Stomach (tissue), 9 donors: ENCODE results near the gene TLNRD1. TPM values are rescaled to one million over a fixed set of nuclear protein-coding genes. Genes with fewer than 3 reads are reported as not detected.
"Not testable (repeated sequence)": the region's sequence is repeated elsewhere in the genome, so short reads cannot be mapped to it uniquely, and the experiment has no call there.

ENCODE experiments used
- DNase-seq, 2 donors: peaks; one replicate each; pipeline versions ENCODE4 v3.0.0 to v3.0.0-alpha.2; 2013 to 2019
- H3K27ac ChIP-seq, 5 donors: fragments of 200-600 bp in 4 of 5; sonication (generic) in 4 of 5; one replicate each; pipeline ENCODE4 v1.5.1; 2013 to 2019; ENCODE audit warnings: mild to moderate bottlenecking in 1 of 5, moderate library complexity in 1 of 5
- H3K27me3 ChIP-seq, 3 donors: fragments of 200-600 bp; sonication (generic); one replicate each; pipeline ENCODE4 v1.5.1; 2017 to 2019; ENCODE audit warnings: mixed run types in 1 of 3
- H3K36me3 ChIP-seq, 4 donors: fragments of 200-600 bp; sonication (generic); 1 replicate in 3 of 4; 2 replicates in 1 of 4; pipeline ENCODE4 v1.5.1; 2016 to 2019
- H3K4me1 ChIP-seq, 4 donors: fragments of 200-600 bp; sonication (generic); one replicate each; pipeline ENCODE4 v1.5.1; 2016 to 2019
- H3K4me3 ChIP-seq, 4 donors: fragments of 200-600 bp; sonication (generic) in 3 of 4; one replicate each; pipeline ENCODE4 v1.5.1; 2016 to 2019; ENCODE audit warnings: mild to moderate bottlenecking in 1 of 4
- H3K9me3 ChIP-seq, 4 donors: fragments of 200-600 bp; sonication (generic); one replicate each; pipeline ENCODE4 v1.5.1; 2016 to 2019
- EP300 ChIP-seq: sonication (generic); formaldehyde crosslinking; IDR thresholded peaks from one replicate; pipeline ENCODE4 v1.6.1; 2017; ENCODE audit warnings: antibody characterized with exemption
- POLR2A ChIP-seq, 4 donors: fragments of 450-650 bp; IDR thresholded peaks; one replicate each; pipeline ENCODE4 v1.6.1; 2016; ENCODE audit warnings: antibody characterized with exemption in 4 of 4, control low read depth in 2 of 4, mild to moderate bottlenecking in 1 of 4, moderate library complexity in 1 of 4
- POLR2AphosphoS5 ChIP-seq, 3 donors: sonication (generic); formaldehyde crosslinking; IDR thresholded peaks; one replicate each; pipeline ENCODE4 v1.6.1; 2016; ENCODE audit warnings: antibody characterized with exemption in 3 of 3
- WGBS, 5 donors: extraction: QIAGEN DNeasy Blood & Tissue Kit in 3 of 5; methylation state at CpG; one replicate each; pipeline versions ENCODE4 v1.1.5 to v1.1.7; 2013 to 2018; 5-methylcytosine and 5-hydroxymethylcytosine counted together
- intact Hi-C: fragments of 100-400 bp; cut with DNase I; formaldehyde crosslinking; loops from one replicate; pipeline ENCODE4 v1.15.1; 2023; ENCODE audit warnings: low total_unique reads
- polyA plus RNA-seq, 3 donors: library from polyadenylated mRNA; stranded (reverse); fragments of 200-250 nt; gene quantifications; one replicate each; pipeline ENCODE4 v1.2.3, GENCODE V29; 2013
- total RNA-seq, 5 donors: library from RNA; depleted of rRNA; stranded (reverse); fragments of >200 nt; gene quantifications; one replicate each; pipeline versions ENCODE4 v1.1.0 to v1.2.3, GENCODE V29; 2014 to 2016
- TF ChIP-seq, protein P1 (sequence below), 7 experiments: fragments of 450-650 bp in 4 of 7; fragments of 200-600 bp in 3 of 7; sonication (generic) in 3 of 7; IDR thresholded peaks; one replicate each; pipeline ENCODE4 v1.5.1; 2016 to 2019; ENCODE audit warnings: antibody characterized with exemption in 7 of 7, control low read depth in 2 of 7, mild to moderate bottlenecking in 1 of 7
- donor health status: healthy with polysubstance abuse.
- donor health status: Bipolar disorder and iron deficiency.
- donor health status: healthy.

Gene TLNRD1
- total and polyA plus RNA-seq, 8 donors, result 1.8 to 88.3 (median 10.0) TPM

DNA sequence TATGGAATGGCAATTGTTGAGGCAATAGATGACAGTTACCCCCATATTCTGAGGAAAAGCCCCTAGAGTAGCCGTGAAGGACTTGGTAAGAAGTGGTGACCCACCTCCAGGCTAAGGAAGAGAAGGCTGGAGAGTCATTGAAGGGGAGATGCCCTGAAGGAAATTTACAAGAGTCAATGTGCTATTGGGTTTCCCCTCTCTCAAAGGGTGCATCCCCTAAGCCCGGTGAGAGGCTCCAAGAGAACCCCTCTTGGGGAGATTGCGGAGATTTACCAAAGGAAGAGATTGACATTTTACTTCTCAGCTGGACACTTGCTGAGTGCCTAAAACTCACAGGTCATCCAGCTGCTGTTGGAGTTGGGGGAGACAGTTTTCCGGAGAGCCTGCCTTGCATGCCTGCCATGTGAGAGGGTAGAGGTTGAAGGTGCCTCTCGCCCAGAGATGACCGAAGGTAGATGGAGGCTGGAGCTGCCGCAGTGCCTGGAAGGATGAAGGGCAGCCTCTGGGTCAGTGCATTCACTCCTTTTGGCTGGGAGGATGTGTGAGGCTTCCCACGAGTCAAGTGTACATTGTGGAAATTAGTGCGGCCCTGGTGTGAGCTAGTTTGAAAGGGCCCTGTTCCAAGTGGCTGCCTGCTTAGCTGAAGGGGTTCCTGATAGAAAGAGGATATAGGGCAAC lies 41.8 kb upstream of the TLNRD1 start:
- Histone ChIP-seq H3K4me3 (no peak overlapping the region), H3K36me3 (peaks cover 0 to 18% (median 18%) of the 10 kb centered on the region in 4 donors), H3K4me1 (peaks cover 0 to 3% (median 0%) of the 10 kb centered on the region in 4 donors), H3K9me3 (no peaks in the 10 kb centered on the region), H3K27me3 (no peaks in the 10 kb centered on the region), H3K27ac (no peak overlapping the region)
- WGBS, 5 donors, result 93 to 98% (median 98%) methylated on average over 9 of the region's 9 CpGs
- no peak for DNase-seq
- TF ChIP-seq EP300 (no peak), POLR2A (IDR thresholded peaks at IDR 0.05) (no peak), POLR2AphosphoS5 (IDR thresholded peaks at IDR 0.05) (no peak)
- TF ChIP-seq, protein P1, sequence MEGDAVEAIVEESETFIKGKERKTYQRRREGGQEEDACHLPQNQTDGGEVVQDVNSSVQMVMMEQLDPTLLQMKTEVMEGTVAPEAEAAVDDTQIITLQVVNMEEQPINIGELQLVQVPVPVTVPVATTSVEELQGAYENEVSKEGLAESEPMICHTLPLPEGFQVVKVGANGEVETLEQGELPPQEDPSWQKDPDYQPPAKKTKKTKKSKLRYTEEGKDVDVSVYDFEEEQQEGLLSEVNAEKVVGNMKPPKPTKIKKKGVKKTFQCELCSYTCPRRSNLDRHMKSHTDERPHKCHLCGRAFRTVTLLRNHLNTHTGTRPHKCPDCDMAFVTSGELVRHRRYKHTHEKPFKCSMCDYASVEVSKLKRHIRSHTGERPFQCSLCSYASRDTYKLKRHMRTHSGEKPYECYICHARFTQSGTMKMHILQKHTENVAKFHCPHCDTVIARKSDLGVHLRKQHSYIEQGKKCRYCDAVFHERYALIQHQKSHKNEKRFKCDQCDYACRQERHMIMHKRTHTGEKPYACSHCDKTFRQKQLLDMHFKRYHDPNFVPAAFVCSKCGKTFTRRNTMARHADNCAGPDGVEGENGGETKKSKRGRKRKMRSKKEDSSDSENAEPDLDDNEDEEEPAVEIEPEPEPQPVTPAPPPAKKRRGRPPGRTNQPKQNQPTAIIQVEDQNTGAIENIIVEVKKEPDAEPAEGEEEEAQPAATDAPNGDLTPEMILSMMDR (IDR thresholded peaks at IDR 0.05), result no peak
- intact Hi-C loops, result no loop called here

DNA sequence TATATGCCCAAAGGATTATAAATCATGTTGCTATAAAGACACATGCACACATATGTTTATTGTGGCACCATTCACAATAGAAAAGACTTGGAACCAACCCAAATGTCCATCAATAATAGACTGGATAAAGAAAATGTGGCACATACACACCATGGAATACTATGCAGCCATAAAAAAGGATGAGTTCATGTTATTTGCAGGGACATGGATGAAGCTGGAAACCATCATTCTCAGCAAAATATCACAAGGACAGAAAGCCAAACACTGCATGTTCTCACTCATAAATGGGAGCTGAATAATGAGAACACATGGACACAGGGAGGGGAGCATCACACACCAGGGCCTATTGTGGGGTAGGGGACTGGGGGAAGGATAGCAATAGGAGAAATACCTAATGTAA lies 35.3 kb upstream of the TLNRD1 start:
- H3K9me3 ChIP-seq, DNase-seq, H3K4me1 ChIP-seq, H3K4me3 ChIP-seq, H3K27ac ChIP-seq, H3K27me3 ChIP-seq: not testable (repeated sequence)
- intact Hi-C loops, result loop anchor here (5.0 to 10.0 kb wide), 3 partner anchors 181 to 508 kb away; no protein-coding TSS in a partner anchor
- H3K36me3 ChIP-seq, result peaks cover 0 to 27% (median 26%) of the 10 kb centered on the region in 4 donors

DNA sequence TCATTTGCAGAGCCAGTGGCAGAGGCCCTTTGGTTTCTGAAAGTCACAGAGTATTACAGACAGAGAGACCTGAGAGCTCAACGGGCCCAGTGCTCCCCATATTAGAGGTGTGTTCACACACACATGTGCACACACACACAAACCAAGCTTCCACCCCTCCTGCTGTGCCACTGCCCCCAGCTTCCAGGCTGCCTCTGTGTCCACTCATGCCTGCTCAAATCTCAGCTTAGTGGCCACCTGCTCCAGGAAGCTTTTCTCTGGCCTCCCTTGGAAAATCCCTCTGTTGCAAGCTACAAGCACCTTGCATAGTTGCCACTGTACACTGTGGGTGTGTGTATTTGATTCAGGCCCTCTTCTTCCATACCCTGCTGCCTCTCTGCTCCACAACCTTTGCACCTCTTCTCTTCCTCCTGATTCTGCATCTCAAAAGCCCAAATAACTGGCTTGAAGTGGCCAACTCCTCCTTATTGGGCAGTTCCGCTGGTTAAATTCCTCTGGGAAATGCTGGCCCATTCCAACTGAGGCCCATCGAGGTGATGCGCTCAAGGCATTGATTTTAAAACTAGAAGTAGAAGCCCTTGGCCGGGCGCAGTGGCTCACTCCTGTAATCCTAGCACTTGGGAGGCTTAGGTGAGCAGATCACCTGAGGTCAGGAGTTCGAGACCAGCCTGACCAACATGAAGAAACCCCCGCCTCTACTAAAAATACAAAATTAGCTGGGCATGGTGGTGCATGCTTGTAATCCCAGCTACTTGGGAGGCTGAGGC lies 34.1 kb upstream of the TLNRD1 start:
- 92 to 96% (median 94%) methylated on average over 8 of the region's 8 CpGs for WGBS, 5 donors
- DNase-seq, result no peak

DNA sequence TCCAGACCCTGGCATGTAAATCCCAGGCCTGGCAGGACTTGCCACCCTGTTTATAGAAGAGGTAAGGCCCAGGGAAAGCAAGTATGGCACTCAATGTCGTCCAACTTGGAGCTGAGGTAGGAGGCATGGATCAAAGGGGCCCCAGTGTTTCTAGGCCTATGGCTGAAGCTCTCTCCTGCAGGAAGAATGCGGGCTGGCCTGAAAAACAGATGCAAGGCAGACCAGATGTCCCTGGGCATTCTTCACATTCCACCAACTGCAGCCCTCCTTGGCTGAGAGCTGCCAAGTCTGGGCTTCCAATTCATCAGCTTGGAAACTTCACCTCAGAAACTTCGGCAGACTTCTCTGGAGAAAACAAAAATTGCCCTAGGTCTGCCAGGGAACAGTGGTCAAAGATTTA lies 33.3 kb upstream of the TLNRD1 start:
- no peaks in the 10 kb centered on the region for H3K9me3 ChIP-seq
- WGBS, 5 donors, result 77 to 91% (median 84%) methylated on average over 3 of the region's 3 CpGs
- TF ChIP-seq POLR2AphosphoS5 (IDR thresholded peaks at IDR 0.05), result no peak
- no peak for TF ChIP-seq EP300
- TF ChIP-seq, protein P1 (IDR thresholded peaks at IDR 0.05), result no peak
- no peak for TF ChIP-seq POLR2A (IDR thresholded peaks at IDR 0.05)
- intact Hi-C loops, result loop anchor here (5.0 to 10.0 kb wide), 3 partner anchors 183 to 510 kb away; no protein-coding TSS in a partner anchor
- no peak overlapping the region for H3K27ac ChIP-seq
- H3K4me3 ChIP-seq, result no peak overlapping the region
- peak in 1 of 2 donors; percentile 43 for DNase-seq
- H3K36me3 ChIP-seq, result peaks cover 0 to 31% (median 29%) of the 10 kb centered on the region in 4 donors
- H3K4me1 ChIP-seq, result peaks cover 0 to 10% (median 3%) of the 10 kb centered on the region in 4 donors
- no peaks in the 10 kb centered on the region for H3K27me3 ChIP-seq

More for the DNA sequence above, 34.1 kb upstream of the TLNRD1 start:
- Histone ChIP-seq H3K9me3 (no peaks in the 10 kb centered on the region), H3K4me3 (no peak overlapping the region), H3K36me3 (peaks cover 0 to 27% (median 26%) of the 10 kb centered on the region in 4 donors), H3K27me3 (no peaks in the 10 kb centered on the region), H3K4me1 (peaks cover 0 to 10% (median 3%) of the 10 kb centered on the region in 4 donors), H3K27ac (no peak overlapping the region)
- TF ChIP-seq, protein P1 (IDR thresholded peaks at IDR 0.05), result no peak
- TF ChIP-seq EP300, result no peak
- intact Hi-C loops, result loop anchor here (5.0 to 10.0 kb wide), 3 partner anchors 182 to 509 kb away; no protein-coding TSS in a partner anchor
